Cardiac muscle cell (in vitro differentiated cells and primary cell): ENCODE results near the gene CXorf38. TPM values are rescaled to one million over a fixed set of nuclear protein-coding genes. Genes with fewer than 3 reads are reported as not detected.
"Not testable (repeated sequence)": the region's sequence is repeated elsewhere in the genome, so short reads cannot be mapped to it uniquely, and the experiment has no call there.

Experiments used
- DNase-seq, 2 donors: peaks; one replicate each; pipeline versions ENCODE4 v3.0.0 to v3.0.0-alpha.2; 2010 to 2017; ENCODE audit warnings: low read depth in 1 of 2, low spot score in 1 of 2
- H3K27ac ChIP-seq: fragments of 200-600 bp; sonication (generic); 2 replicates; pipeline ENCODE4 v1.5.1; 2016
- H3K27me3 ChIP-seq: fragments of 200-600 bp; sonication (generic); 2 replicates; pipeline ENCODE4 v1.6.0; 2016; ENCODE audit warnings: control low read depth
- H3K36me3 ChIP-seq: fragments of 200-600 bp; sonication (generic); 2 replicates; pipeline ENCODE4 v1.5.1; 2016; ENCODE audit warnings: control low read depth
- H3K4me1 ChIP-seq: fragments of 200-600 bp; sonication (generic); 2 replicates; pipeline ENCODE4 v1.8.1; 2017; ENCODE audit warnings: low read depth, mild to moderate bottlenecking, mixed run types
- H3K4me3 ChIP-seq: fragments of 200-600 bp; sonication (generic); 2 replicates; pipeline ENCODE4 v1.5.1; 2016; ENCODE audit warnings: mild to moderate bottlenecking
- H3K9me3 ChIP-seq: fragments of 200-600 bp; sonication (generic); 2 replicates; pipeline ENCODE4 v1.5.1; 2017; ENCODE audit warnings: low read depth, mild to moderate bottlenecking, control low read depth
- CTCF ChIP-seq: IDR thresholded peaks from 2 replicates; pipeline ENCODE4 v1.5.1; 2012; ENCODE audit warnings: low read depth, mild to moderate bottlenecking, low read length
- polyA plus RNA-seq: library from polyadenylated mRNA; unstranded; fragments of >200 nt; fragmentation: Nextera tagmentation; extraction: Ambion mirVana; gene quantifications from 2 replicates; pipeline ENCODE4 v1.2.1, GENCODE V29; 2016
- total RNA-seq: library from RNA; depleted of rRNA; stranded (reverse); fragments of >200 nt; gene quantifications from 2 replicates; pipeline ENCODE4 v1.2.3, GENCODE V29; 2016

The CXorf38 gene
- total and polyA plus RNA-seq, 2 experiments from 2014 or later = 4.8 to 12.2 TPM

- Histone ChIP-seq H3K27ac (no peak overlapping the region), H3K9me3 (no peaks in the 10 kb centered on the region), H3K4me3 (no peak overlapping the region), H3K4me1 (peaks cover 5% of the 10 kb centered on the region), H3K27me3 (no peaks in the 10 kb centered on the region), H3K36me3 (no peaks in the 10 kb centered on the region)
- TF ChIP-seq CTCF = no peak
- no peak for DNase-seq
Measured at GRCh38 chrX:40582811-40583210, 64.5 kb downstream of the CXorf38 start.

GRCh38 chrX:40582178-40582577 is 65.2 kb downstream of the CXorf38 start:
- not testable (repeated sequence) for DNase-seq, H3K9me3 ChIP-seq, H3K4me1 ChIP-seq, H3K27me3 ChIP-seq, H3K27ac ChIP-seq, H3K36me3 ChIP-seq, H3K4me3 ChIP-seq

- Histone ChIP-seq H3K27me3 (no peaks in the 10 kb centered on the region), H3K4me1 (peaks cover 4% of the 10 kb centered on the region), H3K9me3 (no peaks in the 10 kb centered on the region), H3K4me3 (peak overlapping the region; percentile 86), H3K27ac (peak overlapping the region; percentile 92), H3K36me3 (no peaks in the 10 kb centered on the region)
- DNase-seq = peak in 1 of 2 donors; percentile 24
- TF ChIP-seq CTCF = no peak
Measured at GRCh38 chrX:40581336-40581920, 65.9 kb downstream of the CXorf38 start.

- Histone ChIP-seq H3K4me3 (peak within 1 kb of the TSS; percentile 86), H3K27ac (peak within 1 kb of the TSS; percentile 92), H3K9me3 (no peaks in the 10 kb centered on the region), H3K36me3 (no peaks in the 10 kb centered on the region), H3K27me3 (no peaks in the 10 kb centered on the region), H3K4me1 (peaks cover 4% of the 10 kb centered on the region)
- DNase-seq = peak; percentile 92 to 93
- no peak for TF ChIP-seq CTCF
Measured at GRCh38 chrX:40580537-40581335, 66.6 kb downstream of the CXorf38 start, which contains the start of gene ATP6AP2. ATP6AP2 (plus strand) TSS chrX:40580970; CDS start chrX:40581066, 96 bp downstream.

- Histone ChIP-seq H3K4me3 (peak overlapping the region; percentile 86), H3K27me3 (no peaks in the 10 kb centered on the region), H3K27ac (peak overlapping the region; percentile 63), H3K9me3 (no peaks in the 10 kb centered on the region), H3K36me3 (no peaks in the 10 kb centered on the region), H3K4me1 (peaks cover 4% of the 10 kb centered on the region)
- no peak for TF ChIP-seq CTCF
- DNase-seq = no peak
Measured at GRCh38 chrX:40579900-40580536, 67.3 kb downstream of the CXorf38 start.

GRCh38 chrX:40579141-40579540 is 68.2 kb downstream of the CXorf38 start:
- Histone ChIP-seq H3K27me3 (no peaks in the 10 kb centered on the region), H3K4me3 (no peak overlapping the region)
- no peak for TF ChIP-seq CTCF

More at GRCh38 chrX:40579141-40579540, 68.2 kb downstream of the CXorf38 start:
- Histone ChIP-seq H3K27ac (no peak overlapping the region), H3K36me3 (no peaks in the 10 kb centered on the region), H3K4me1 (peaks cover 4% of the 10 kb centered on the region), H3K9me3 (no peaks in the 10 kb centered on the region)
- DNase-seq = no peak
